HepG2 (cell line): Measurements from ENCODE around the gene FAM174B. TPM values are rescaled to one million over a fixed set of nuclear protein-coding genes. Genes with fewer than 3 reads are reported as not detected.

Experiments
- ATAC-seq: fragments of 200-7000 bp; cut with Tn5 transposase; 3 replicates; pipeline ENCODE4 v1.9.1; 2020; ENCODE audit warnings: mild to moderate bottlenecking, moderate library complexity
- BruUV-seq: library from RNA; stranded (reverse); fragments of 400-500 nt; replicated peaks from 2 replicates; lab custom pipeline; 2021; lab: Mats Ljungman, UMichigan
- CTCF ChIA-PET: fragments of 300-600 bp; formaldehyde crosslinking; extraction: SDS; loops from one replicate; lab custom pipeline; 2021; ENCODE audit warnings: low total read pairs, inconsistent platforms, low intra/inter-chr PET ratio; lab: Yijun Ruan, JAX
- POLR2A ChIA-PET: fragments of 350-600 bp; sonication (Branson Sonifier 250); formaldehyde crosslinking; loops from one replicate; lab custom pipeline; 2020; ENCODE audit warnings: antibody characterized with exemption, inconsistent platforms; lab: Yijun Ruan, JAX
- DNase-seq: peaks from one replicate; pipeline ENCODE4 v3.0.0-alpha.2; 2015; ENCODE audit warnings: low spot score
- FAIRE-seq: peaks from 3 replicates; lab custom pipeline; 2011; peaks lifted over from hg19 to GRCh38; lab: Jason Lieb, UNC
- H2AFZ ChIP-seq: one replicate; pipeline ENCODE4 v1.6.1; 2011; ENCODE audit warnings: low read length, inconsistent platforms
- H3K27ac ChIP-seq: fragments of 300-600 bp; 3 replicates; pipeline ENCODE4 v1.8.0; 2011; ENCODE audit warnings: mixed run types, mild to moderate bottlenecking, mixed read lengths, low read length, inconsistent platforms; ENCODE audit not compliant: insufficient read depth; ENCODE audit errors: extremely low read length
- H3K27me3 ChIP-seq, 2 experiments: fragments of 200-600 bp in 1 of 2; 2 replicates in 1 of 2; 3 replicates in 1 of 2; pipeline versions ENCODE4 v1.6.0 to v1.8.0; 2011; ENCODE audit warnings: low read length in 2 of 2, mild to moderate bottlenecking in 2 of 2, moderate library complexity in 2 of 2, inconsistent platforms in 1 of 2; ENCODE audit not compliant: insufficient read depth in 2 of 2, control insufficient read depth in 1 of 2
- H3K36me3 ChIP-seq, 2 experiments: fragments of 200-600 bp in 1 of 2; replicated peaks in 1 of 2; 2 replicates in 1 of 2; 3 replicates in 1 of 2; pipeline versions ENCODE4 v1.5.1 to v1.8.0; 2011; ENCODE audit warnings: low read length in 2 of 2, inconsistent platforms in 1 of 2; ENCODE audit not compliant: insufficient read depth in 2 of 2, control insufficient read depth in 1 of 2
- H3K4me1 ChIP-seq: 2 replicates; pipeline ENCODE4 v1.5.1; 2012; ENCODE audit warnings: low read length, inconsistent platforms; ENCODE audit not compliant: insufficient read depth
- H3K4me2 ChIP-seq: 2 replicates; pipeline ENCODE4 v1.6.0; 2011; ENCODE audit warnings: low read depth, low read length, inconsistent platforms
- H3K4me3 ChIP-seq, 3 experiments: fragments of 200-600 bp in 1 of 3; sonication (generic), shearing (Covaris generic) in 1 of 3; replicated peaks in 1 of 3; 2 replicates each; pipeline ENCODE4 v1.5.1; 2011 to 2016; ENCODE audit warnings: low read length in 3 of 3, inconsistent platforms in 2 of 3, low read depth in 2 of 3, mild to moderate bottlenecking in 2 of 3, control low read depth in 1 of 3, mixed read lengths in 1 of 3; ENCODE audit not compliant: insufficient read depth in 1 of 3
- H3K79me2 ChIP-seq: one replicate; pipeline ENCODE4 v1.6.1; 2011; ENCODE audit warnings: low read length, inconsistent platforms; ENCODE audit not compliant: insufficient read depth
- H3K9ac ChIP-seq: 2 replicates; pipeline ENCODE4 v1.6.0; 2011; ENCODE audit warnings: mild to moderate bottlenecking, low read depth, low read length, inconsistent platforms; ENCODE audit not compliant: insufficient read depth
- H3K9me3 ChIP-seq: 2 replicates; pipeline ENCODE4 v1.5.1; 2012; ENCODE audit warnings: mild to moderate bottlenecking, low read length
- H4K20me1 ChIP-seq: 2 replicates; pipeline ENCODE4 v1.6.0; 2011; ENCODE audit warnings: inconsistent platforms, mild to moderate bottlenecking, low read length, moderate library complexity; ENCODE audit not compliant: insufficient read depth
- AKAP8 ChIP-seq: sonication (generic); formaldehyde crosslinking; IDR thresholded peaks from 2 replicates; pipeline ENCODE4 v1.5.1; 2020; ENCODE audit warnings: mild to moderate bottlenecking, missing genetic modification reagents
- ASH2L ChIP-seq: fragments of 300-600, 200-600 bp; sonication (generic); IDR thresholded peaks from 2 replicates; pipeline ENCODE4 v1.7.0; 2017; ENCODE audit warnings: low read depth, mild to moderate bottlenecking, moderate library complexity, mixed read lengths, low read length; ENCODE audit not compliant: insufficient read length
- NFE2 ChIP-seq: sonication (generic); formaldehyde crosslinking; IDR thresholded peaks from 2 replicates; pipeline ENCODE4 v1.4.0; 2020; ENCODE audit warnings: missing genetic modification reagents
- SKI ChIP-seq: fragments of 450-650 bp; IDR thresholded peaks from one replicate; pipeline ENCODE4 v1.6.1; 2018; ENCODE audit warnings: mild to moderate bottlenecking; ENCODE audit not compliant: partially characterized antibody
- YEATS2 ChIP-seq: sonication (generic); formaldehyde crosslinking; IDR thresholded peaks from 2 replicates; pipeline ENCODE4 v1.4.0; 2020; ENCODE audit warnings: missing genetic modification reagents, borderline replicate concordance
- WGBS: methylation state at CpG from one replicate; pipeline ENCODE4 v1.1.6; 2017; ENCODE audit warnings: low lambda C conversion rate; 5-methylcytosine and 5-hydroxymethylcytosine counted together
- in situ Hi-C: cut with HindIII; loops from 2 replicates; pipeline ENCODE4 v1.10.0; 2017; ENCODE audit warnings: low pct_unique_long_range_greater_than_20kb; ENCODE audit not compliant: extremely low pct_ligation_motif_present
- intact Hi-C: fragments of 100-400 bp; cut with micrococcal nuclease; formaldehyde crosslinking; loops from one replicate; pipeline ENCODE4 v1.10.0; 2022; ENCODE audit not compliant: unreplicated experiment
- polyA plus RNA-seq, 8 experiments: library from polyadenylated mRNA; depleted of rRNA in 3 of 8; stranded (reverse) in 7 of 8; unstranded in 1 of 8; fragments of >200 nt; fragmentation: Illumina TruSeq in 4 of 8; extraction: Trizol in 4 of 8; gene quantifications; 2 replicates each; pipeline versions ENCODE4 v1.2.1 to v1.2.3, GENCODE V29; 2011 to 2016; ENCODE audit warnings: low read depth in 4 of 8, missing spikeins in 1 of 8, mixed read lengths in 1 of 8; ENCODE audit not compliant: insufficient read depth in 1 of 8
- total RNA-seq, 5 experiments: library from RNA; depleted of rRNA; stranded (reverse); fragments of >200 nt; fragmentation: Illumina TruSeq; extraction: Trizol; gene quantifications; 2 replicates each; pipeline ENCODE4 v1.2.3, GENCODE V29; 2016; ENCODE audit warnings: low read depth in 1 of 5
- TF ChIP-seq, protein P1 (sequence below): sonication (generic); formaldehyde crosslinking; conservative IDR thresholded peaks from 2 replicates; pipeline ENCODE4 v1.4.0; 2020; ENCODE audit warnings: mild to moderate bottlenecking, missing genetic modification reagents, moderate library complexity

The FAM174B gene
- total and polyA plus RNA-seq, 2 of the 13 experiments (the other 11 are each of a cell fraction or from before 2014, with no cell fraction given) = 0.90 to 2.1 TPM

GRCh38 chr15:92657486-92657885, 1.9 kb upstream of the FAM174B start:
- FAIRE-seq = no peak
- 24% methylated on average over 5 of the region's 5 CpGs for WGBS
- CTCF ChIA-PET = no interaction called here

More at GRCh38 chr15:92657486-92657885, 1.9 kb upstream of the FAM174B start:
- Histone ChIP-seq H3K9ac (no peak overlapping the region), H3K4me1 (no peaks in the 10 kb centered on the region), H4K20me1 (no peaks in the 10 kb centered on the region), H3K27ac (no peak overlapping the region), H2AFZ (no peak overlapping the region), H3K36me3 (no peaks in the 10 kb centered on the region), H3K79me2 (no peaks in the 10 kb centered on the region), H3K9me3 (no peaks in the 10 kb centered on the region), H3K4me3 (no peak overlapping the region), H3K4me2 (no peak overlapping the region), H3K27me3 (peaks cover 0 to 28% of the 10 kb centered on the region in 2 experiments; a peak in 2 of 5 replicates)
- POLR2A ChIA-PET = no interaction called here
- BruUV-seq = no TSS peak
- intact Hi-C loops (no loop called here), in situ Hi-C loops (no loop called here)
- no peak for TF ChIP-seq ASH2L
- TF ChIP-seq NFE2 (CRISPR knock-in tag) = no peak
- no peak for TF ChIP-seq AKAP8
- TF ChIP-seq YEATS2 (CRISPR knock-in tag) = no peak
- no peak for TF ChIP-seq SKI
- TF ChIP-seq, protein P1, sequence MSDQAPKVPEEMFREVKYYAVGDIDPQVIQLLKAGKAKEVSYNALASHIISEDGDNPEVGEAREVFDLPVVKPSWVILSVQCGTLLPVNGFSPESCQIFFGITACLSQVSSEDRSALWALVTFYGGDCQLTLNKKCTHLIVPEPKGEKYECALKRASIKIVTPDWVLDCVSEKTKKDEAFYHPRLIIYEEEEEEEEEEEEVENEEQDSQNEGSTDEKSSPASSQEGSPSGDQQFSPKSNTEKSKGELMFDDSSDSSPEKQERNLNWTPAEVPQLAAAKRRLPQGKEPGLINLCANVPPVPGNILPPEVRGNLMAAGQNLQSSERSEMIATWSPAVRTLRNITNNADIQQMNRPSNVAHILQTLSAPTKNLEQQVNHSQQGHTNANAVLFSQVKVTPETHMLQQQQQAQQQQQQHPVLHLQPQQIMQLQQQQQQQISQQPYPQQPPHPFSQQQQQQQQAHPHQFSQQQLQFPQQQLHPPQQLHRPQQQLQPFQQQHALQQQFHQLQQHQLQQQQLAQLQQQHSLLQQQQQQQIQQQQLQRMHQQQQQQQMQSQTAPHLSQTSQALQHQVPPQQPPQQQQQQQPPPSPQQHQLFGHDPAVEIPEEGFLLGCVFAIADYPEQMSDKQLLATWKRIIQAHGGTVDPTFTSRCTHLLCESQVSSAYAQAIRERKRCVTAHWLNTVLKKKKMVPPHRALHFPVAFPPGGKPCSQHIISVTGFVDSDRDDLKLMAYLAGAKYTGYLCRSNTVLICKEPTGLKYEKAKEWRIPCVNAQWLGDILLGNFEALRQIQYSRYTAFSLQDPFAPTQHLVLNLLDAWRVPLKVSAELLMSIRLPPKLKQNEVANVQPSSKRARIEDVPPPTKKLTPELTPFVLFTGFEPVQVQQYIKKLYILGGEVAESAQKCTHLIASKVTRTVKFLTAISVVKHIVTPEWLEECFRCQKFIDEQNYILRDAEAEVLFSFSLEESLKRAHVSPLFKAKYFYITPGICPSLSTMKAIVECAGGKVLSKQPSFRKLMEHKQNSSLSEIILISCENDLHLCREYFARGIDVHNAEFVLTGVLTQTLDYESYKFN = no peak
- no peak for DNase-seq
- ATAC-seq = no peak
